ENCODE data around the gene ZNF700. TPM values are rescaled to one million over a fixed set of nuclear protein-coding genes. Genes with fewer than 3 reads are reported as not detected.

The ZNF700 gene
- total RNA-seq, 1 experiment from 2014 or later = 9.3 TPM

GRCh38 chr19:11986754-11987153 is 61.8 kb downstream of the ZNF700 start:
- POLR2A ChIA-PET = no interaction called here
- H3K4me2 ChIP-seq (ENCODE audit: low read length) = peak overlapping the region; percentile 76; the same call in 1 of the 2 replicates

More at GRCh38 chr19:11986754-11987153, 61.8 kb downstream of the ZNF700 start:
- Histone ChIP-seq H3K9ac (ENCODE audit: low read length) (no peak overlapping the region), H3K9me2 (ENCODE audit: insufficient read depth) (no peaks in the 10 kb centered on the region), H3K27ac (ENCODE audit: low read depth, low read length) (no peak overlapping the region), H3K36me3 (ENCODE audit: control insufficient read depth in 1 of 2, insufficient read depth in 2 of 2, low read length in 2 of 2) (no peaks in the 10 kb centered on the region), H2AFZ (ENCODE audit: low read depth, low read length, poor library complexity, severe bottlenecking) (no peak overlapping the region), H3K27me3 (ENCODE audit: insufficient read depth, low read length) (no peaks in the 10 kb centered on the region), H3K9me3 (ENCODE audit: control insufficient read depth in 1 of 2, insufficient read depth in 1 of 2, low read depth in 1 of 2, low read length in 2 of 2) (peaks cover 8 to 12% of the 10 kb centered on the region in 2 experiments; a peak in 2 of 4 replicates), H3K4me1 (ENCODE audit: control insufficient read depth in 1 of 2, insufficient read depth in 2 of 2, low read length in 2 of 2) (peaks cover 0 to 10% of the 10 kb centered on the region in 2 experiments; a peak in 2 of 4 replicates), H3K79me2 (ENCODE audit: insufficient read depth, low read length) (no peaks in the 10 kb centered on the region), H4K20me1 (ENCODE audit: insufficient read depth) (no peaks in the 10 kb centered on the region), H3K4me3 (replicated peaks in 1 of 2; ENCODE audit: low read depth in 1 of 2, low read length in 2 of 2) (no peak overlapping the region)
- ATAC-seq (no peak), DNase-seq (ENCODE audit: low read depth, low spot score) (no peak)
- CTCF ChIA-PET = interaction anchor here (2.0 kb wide), 1 partner anchor 63 kb away, joined by 5 read pairs; no protein-coding TSS in a partner anchor
- BruUV-seq (replicated peaks) = no TSS peak
- RAD21 ChIA-PET (ENCODE audit: low non-redundant PET in 1 of 2, low total read pairs in 2 of 2, uncharacterized antibody in 2 of 2, unreplicated experiment in 2 of 2) = no interaction called here
- intact Hi-C loops (cut with micrococcal nuclease) = loop anchor here (5.0 kb wide), 2 partner anchors 174 to 429 kb away; partner anchors contain the start of genes ELOF1 and ZNF440
- no peak for TF ChIP-seq ZNF274 (IDR thresholded peaks at IDR 0.05; ENCODE audit: low read depth, low read length)
- no peak for TF ChIP-seq YY1 (IDR thresholded peaks at IDR 0.05; ENCODE audit: extremely low read depth, insufficient replicate concordance, low read depth, low read length)
- TF ChIP-seq ELF1 (IDR thresholded peaks at IDR 0.05; ENCODE audit: borderline replicate concordance, low read depth) = no peak
- TF ChIP-seq CEBPB (IDR thresholded peaks at IDR 0.05; ENCODE audit: low read depth) = no peak
- TF ChIP-seq POLR2A (IDR thresholded peaks at IDR 0.05; ENCODE audit: borderline replicate concordance, extremely low read depth, insufficient read depth, insufficient read length) = no peak
- TF ChIP-seq ATF3 (IDR thresholded peaks at IDR 0.05) = no peak
- TF ChIP-seq SIN3A (IDR thresholded peaks at IDR 0.05; ENCODE audit: low read depth) = no peak
- no peak for TF ChIP-seq CTCF (IDR thresholded peaks at IDR 0.05 in 2 of 3, conservative IDR thresholded peaks at IDR 0.05 in 1 of 3; ENCODE audit: borderline replicate concordance in 1 of 3, insufficient read depth in 1 of 3, low read depth in 2 of 3, low read length in 2 of 3)
- TF ChIP-seq JUND (IDR thresholded peaks at IDR 0.05) = no peak
